Fibroblast of lung (primary cell): ENCODE measurements around the gene STX4. TPM values are rescaled to one million over a fixed set of nuclear protein-coding genes. Genes with fewer than 3 reads are reported as not detected.

Experiments used
- DNase-seq, 2 donors: peaks; one replicate each; pipeline versions ENCODE4 v3.0.0 to v3.0.0-alpha.2; 2010; ENCODE audit warnings: low read depth in 2 of 2
- H2AFZ ChIP-seq: 2 replicates; pipeline ENCODE4 v1.5.1; 2012; ENCODE audit warnings: low read length, control low read depth, inconsistent platforms
- H3K27ac ChIP-seq: 2 replicates; pipeline ENCODE4 v1.5.1; 2011; ENCODE audit warnings: low read length, control low read depth; ENCODE audit not compliant: insufficient read depth
- H3K27me3 ChIP-seq: 2 replicates; pipeline ENCODE4 v1.5.1; 2011; ENCODE audit warnings: mild to moderate bottlenecking, low read length; ENCODE audit not compliant: control insufficient read depth, insufficient read depth
- H3K36me3 ChIP-seq: 2 replicates; pipeline ENCODE4 v1.5.1; 2011; ENCODE audit warnings: low read length; ENCODE audit not compliant: control insufficient read depth, insufficient read depth
- H3K4me1 ChIP-seq: 2 replicates; pipeline ENCODE4 v1.5.1; 2011; ENCODE audit warnings: low read length; ENCODE audit not compliant: control insufficient read depth, insufficient read depth; ENCODE audit errors: extremely low read depth
- H3K4me2 ChIP-seq: 2 replicates; pipeline ENCODE4 v1.5.1; 2011; ENCODE audit warnings: low read length, control low read depth; ENCODE audit not compliant: insufficient read depth; ENCODE audit errors: extremely low read depth
- H3K4me3 ChIP-seq, 4 experiments: fragments of 200-600 bp in 1 of 4; sonication (generic) in 1 of 4; replicated peaks in 1 of 4; 2 replicates each; pipeline ENCODE4 v1.5.1; 2011 to 2016; ENCODE audit warnings: low read length in 4 of 4, low read depth in 3 of 4, mild to moderate bottlenecking in 3 of 4, control low read depth in 2 of 4, inconsistent platforms in 1 of 4, mixed read lengths in 1 of 4; ENCODE audit not compliant: insufficient read depth in 1 of 4; ENCODE audit errors: control extremely low read depth in 1 of 4
- H3K79me2 ChIP-seq: 2 replicates; pipeline ENCODE4 v1.5.1; 2012; ENCODE audit warnings: mild to moderate bottlenecking, low read length, inconsistent platforms; ENCODE audit not compliant: control insufficient read depth, insufficient read depth
- H3K9ac ChIP-seq: 2 replicates; pipeline ENCODE4 v1.5.1; 2011; ENCODE audit warnings: mild to moderate bottlenecking, low read length, control low read depth; ENCODE audit not compliant: insufficient read depth
- H3K9me3 ChIP-seq: 2 replicates; pipeline ENCODE4 v1.5.1; 2012; ENCODE audit warnings: low read depth, low read length; ENCODE audit not compliant: control insufficient read depth, insufficient read depth
- H4K20me1 ChIP-seq: 2 replicates; pipeline ENCODE4 v1.5.1; 2011; ENCODE audit warnings: low read length; ENCODE audit not compliant: control insufficient read depth, insufficient read depth; ENCODE audit errors: extremely low read depth
- CTCF ChIP-seq, 2 donors: IDR thresholded peaks in 1 of 2; conservative IDR thresholded peaks in 1 of 2; 1 replicate in 1 of 2; 2 replicates in 1 of 2; pipeline ENCODE4 v1.5.1; 2011 to 2012; ENCODE audit warnings: low read length in 2 of 2, control low read depth in 1 of 2, inconsistent platforms in 1 of 2, low read depth in 1 of 2, mild to moderate bottlenecking in 1 of 2
- EZH2 ChIP-seq: IDR thresholded peaks from 2 replicates; pipeline ENCODE4 v1.5.1; 2012; ENCODE audit warnings: low read length, control low read depth, mild to moderate bottlenecking; ENCODE audit errors: missing control alignments
- polyA plus RNA-seq, 2 donors: library from polyadenylated mRNA; depleted of rRNA in 1 of 2; stranded (reverse) in 1 of 2; unstranded in 1 of 2; fragments of >200 nt; gene quantifications; 2 replicates each; pipeline ENCODE4 v1.2.1, GENCODE V29; 2011 to 2012; ENCODE audit warnings: missing spikeins in 1 of 2
- total RNA-seq: library from RNA; depleted of rRNA; stranded (reverse); fragments of >200 nt; gene quantifications from 2 replicates; pipeline ENCODE4 v1.2.1, GENCODE V29; 2014

STX4 gene
- total and polyA plus RNA-seq, 2 donors (not counting 1 experiment from before 2014, with no cell fraction given) = 37.5 to 42.8 TPM

- H3K79me2 ChIP-seq = no peaks in the 10 kb centered on the region
- no peaks in the 10 kb centered on the region for H3K9me3 ChIP-seq
- H3K27ac ChIP-seq = no peak overlapping the region
- no peak overlapping the region for H3K4me3 ChIP-seq
- H2AFZ ChIP-seq = no peak overlapping the region
- H4K20me1 ChIP-seq = no peaks in the 10 kb centered on the region
- H3K4me2 ChIP-seq = no peak overlapping the region
- no peak for DNase-seq
- no peak for TF ChIP-seq CTCF (conservative IDR thresholded peaks at IDR 0.05 in 1 of 2, IDR thresholded peaks at IDR 0.05 in 1 of 2; ENCODE audit: low read depth in 1 of 2, low read length in 2 of 2)
- TF ChIP-seq EZH2 = no peak
- no peak overlapping the region for H3K9ac ChIP-seq
- H3K27me3 ChIP-seq = no peaks in the 10 kb centered on the region
- no peaks in the 10 kb centered on the region for H3K36me3 ChIP-seq
- peaks cover 10% of the 10 kb centered on the region for H3K4me1 ChIP-seq
These were observed 28.7 kb upstream of the STX4 start for GRCh38 chr16:31004658-31005057.

- peaks cover 10% of the 10 kb centered on the region for H3K4me1 ChIP-seq
- H3K27me3 ChIP-seq = no peaks in the 10 kb centered on the region
- H3K27ac ChIP-seq = peak overlapping the region; percentile 31
- H3K4me2 ChIP-seq = peak overlapping the region; percentile 27
- no peaks in the 10 kb centered on the region for H3K79me2 ChIP-seq
- no peaks in the 10 kb centered on the region for H3K36me3 ChIP-seq
- no peak overlapping the region for H3K4me3 ChIP-seq
- DNase-seq = peak in 1 of 2 donors; percentile 38
- H4K20me1 ChIP-seq = no peaks in the 10 kb centered on the region
- peak overlapping the region; percentile 10 for H2AFZ ChIP-seq
- H3K9me3 ChIP-seq = no peaks in the 10 kb centered on the region
- no peak overlapping the region for H3K9ac ChIP-seq
- TF ChIP-seq CTCF (conservative IDR thresholded peaks at IDR 0.05 in 1 of 2, IDR thresholded peaks at IDR 0.05 in 1 of 2; ENCODE audit: low read depth in 1 of 2, low read length in 2 of 2) (no peak), EZH2 (no peak)
These were observed 27.8 kb upstream of the STX4 start for GRCh38 chr16:31005350-31006085.

- Histone ChIP-seq H2AFZ (peak overlapping the region; percentile 34), H3K27ac (peak overlapping the region; percentile 31), H3K36me3 (no peaks in the 10 kb centered on the region), H3K4me1 (peaks cover 10% of the 10 kb centered on the region), H4K20me1 (no peaks in the 10 kb centered on the region), H3K9ac (no peak overlapping the region), H3K4me2 (peak overlapping the region; percentile 27), H3K27me3 (no peaks in the 10 kb centered on the region), H3K4me3 (no peak overlapping the region), H3K79me2 (no peaks in the 10 kb centered on the region), H3K9me3 (no peaks in the 10 kb centered on the region)
- peak in 1 of 2 donors; percentile 59 for DNase-seq
- TF ChIP-seq EZH2 (no peak), CTCF (conservative IDR thresholded peaks at IDR 0.05 in 1 of 2, IDR thresholded peaks at IDR 0.05 in 1 of 2; ENCODE audit: low read depth in 1 of 2, low read length in 2 of 2) (no peak)
These were observed 27.3 kb upstream of the STX4 start for GRCh38 chr16:31006086-31006385.
